Thyroid gland (tissue), 4 donors: ENCODE results near the gene NHLRC4.

Experiments
- POLR2A ChIP-seq, 2 donors: fragments of 450-650 bp; IDR thresholded peaks; one replicate each; pipeline ENCODE4 v1.6.1; 2017; ENCODE audit warnings: antibody characterized with exemption in 2 of 2, mild to moderate bottlenecking in 2 of 2, moderate library complexity in 1 of 2
- TF ChIP-seq, protein P1 (sequence below), 6 experiments: fragments of 200-600 bp in 3 of 6; fragments of 450-650 bp in 3 of 6; sonication (generic) in 3 of 6; IDR thresholded peaks; one replicate each; pipeline ENCODE4 v1.5.1; 2016 to 2019; ENCODE audit warnings: antibody characterized with exemption in 6 of 6, mild to moderate bottlenecking in 2 of 6, inconsistent platforms in 1 of 6, moderate library complexity in 1 of 6

GRCh38 chr16:560701-561412 lies 5.9 kb upstream of the NHLRC4 start:
- no peak for TF ChIP-seq POLR2A (IDR thresholded peaks at IDR 0.05)
- TF ChIP-seq, protein P1, sequence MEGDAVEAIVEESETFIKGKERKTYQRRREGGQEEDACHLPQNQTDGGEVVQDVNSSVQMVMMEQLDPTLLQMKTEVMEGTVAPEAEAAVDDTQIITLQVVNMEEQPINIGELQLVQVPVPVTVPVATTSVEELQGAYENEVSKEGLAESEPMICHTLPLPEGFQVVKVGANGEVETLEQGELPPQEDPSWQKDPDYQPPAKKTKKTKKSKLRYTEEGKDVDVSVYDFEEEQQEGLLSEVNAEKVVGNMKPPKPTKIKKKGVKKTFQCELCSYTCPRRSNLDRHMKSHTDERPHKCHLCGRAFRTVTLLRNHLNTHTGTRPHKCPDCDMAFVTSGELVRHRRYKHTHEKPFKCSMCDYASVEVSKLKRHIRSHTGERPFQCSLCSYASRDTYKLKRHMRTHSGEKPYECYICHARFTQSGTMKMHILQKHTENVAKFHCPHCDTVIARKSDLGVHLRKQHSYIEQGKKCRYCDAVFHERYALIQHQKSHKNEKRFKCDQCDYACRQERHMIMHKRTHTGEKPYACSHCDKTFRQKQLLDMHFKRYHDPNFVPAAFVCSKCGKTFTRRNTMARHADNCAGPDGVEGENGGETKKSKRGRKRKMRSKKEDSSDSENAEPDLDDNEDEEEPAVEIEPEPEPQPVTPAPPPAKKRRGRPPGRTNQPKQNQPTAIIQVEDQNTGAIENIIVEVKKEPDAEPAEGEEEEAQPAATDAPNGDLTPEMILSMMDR (IDR thresholded peaks at IDR 0.05), result no peak
